ENCODE results near the gene PLEKHM1. TPM values are rescaled to one million over a fixed set of nuclear protein-coding genes. Genes with fewer than 3 reads are reported as not detected.
"Not testable (repeated sequence)": the region's sequence is repeated elsewhere in the genome, so short reads cannot be mapped to it uniquely, and the experiment has no call there.

Gene PLEKHM1
- total RNA-seq (2014; rRNA removed; shearing (Covaris generic)), result 5.6 and 8.7 TPM in 2 replicates

DNA sequence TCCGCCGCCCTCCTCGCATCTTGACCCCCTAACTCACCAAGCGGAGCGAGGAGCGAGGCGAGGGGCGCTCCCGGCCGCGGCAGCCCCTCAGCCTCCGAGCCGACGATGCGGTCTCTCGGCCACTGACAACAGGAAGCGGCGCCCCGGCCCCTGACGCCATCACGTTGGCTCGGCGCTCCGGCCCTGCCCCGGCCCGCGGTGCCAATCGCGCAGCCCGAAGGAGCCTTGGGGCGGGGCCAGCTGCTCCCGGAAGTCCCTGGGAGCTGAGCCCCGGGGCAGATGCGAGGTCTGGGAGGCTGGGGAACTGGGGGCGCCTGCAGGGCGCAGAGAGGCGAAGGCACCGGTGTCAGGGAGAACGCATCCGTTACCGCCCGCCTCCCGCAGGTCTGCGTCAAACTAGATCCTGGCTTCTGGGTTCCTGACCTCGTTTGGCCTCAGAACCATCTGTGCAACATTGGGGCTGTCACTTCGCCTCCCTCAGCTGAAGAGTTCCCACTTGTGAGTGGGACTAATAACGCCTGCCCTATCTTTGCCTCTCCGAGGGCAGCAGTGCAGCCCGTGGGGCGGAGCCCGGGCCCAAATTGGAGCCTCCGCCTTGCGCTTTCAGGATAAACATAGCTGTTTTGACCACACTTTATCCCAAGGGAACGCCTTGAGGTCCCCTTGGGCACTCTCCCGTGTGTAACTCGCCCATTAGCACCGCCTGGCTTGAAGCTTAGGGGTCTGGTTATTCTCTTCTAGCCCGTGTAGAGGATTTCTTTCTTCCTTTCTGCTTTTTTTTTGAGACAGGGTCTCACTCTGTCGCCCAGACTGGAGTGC is at the start of gene PLEKHM1:
PLEKHM1 (minus strand) TSS at position 107 of the 819 bp plus-strand sequence. CDS start 8,237 bp downstream, outside the sequence.
- DNase-seq (ENCODE audit: low spot score), result peak; percentile 82
- in situ Hi-C loops (cut with HindIII; ENCODE audit: low sequenced_read_pairs), result not testable (repeated sequence)

DNA sequence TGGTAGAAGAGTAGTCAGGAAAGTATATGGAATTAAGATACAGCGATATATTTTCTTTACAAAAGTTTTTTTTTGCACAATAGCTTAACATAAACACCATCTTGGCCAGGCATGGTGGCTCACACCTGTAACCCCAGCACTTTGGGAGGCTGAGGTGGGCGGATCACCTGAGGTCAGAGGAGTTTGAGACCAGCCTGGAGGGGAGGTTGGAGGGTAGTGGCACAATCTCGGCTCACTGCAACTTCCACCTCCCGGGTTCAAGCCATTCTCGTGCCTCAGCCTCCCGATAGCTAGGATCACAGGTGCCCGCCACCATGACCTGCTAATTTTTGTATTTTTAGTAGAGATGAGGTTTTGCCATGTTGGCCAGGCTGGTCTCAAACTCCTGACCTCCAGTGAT is 47.6 kb upstream of the PLEKHM1 start:
- DNase-seq (ENCODE audit: low spot score); in situ Hi-C loops (cut with HindIII; ENCODE audit: low sequenced_read_pairs): not testable (repeated sequence)

DNA sequence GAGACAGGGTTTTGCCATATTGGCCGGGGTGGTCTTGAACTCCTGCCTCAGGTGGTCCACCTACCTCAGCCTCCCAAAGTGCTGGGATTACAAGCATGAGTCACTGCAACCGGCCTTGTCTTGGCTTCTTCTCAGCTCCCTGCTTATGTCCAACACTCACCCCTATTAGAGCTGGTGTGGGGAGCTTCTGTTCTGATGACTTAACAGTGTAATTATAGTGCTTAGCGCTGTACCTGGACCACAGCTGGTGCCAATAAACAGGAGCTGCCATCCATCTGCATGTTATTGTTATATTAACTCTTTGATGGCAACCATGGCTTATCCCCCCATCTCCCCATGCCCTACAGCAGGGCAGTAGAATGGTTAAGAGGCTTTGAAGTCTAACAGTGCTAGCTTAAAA is 15.6 kb upstream of the PLEKHM1 start:
- DNase-seq (ENCODE audit: low spot score); in situ Hi-C loops (cut with HindIII; ENCODE audit: low sequenced_read_pairs): not testable (repeated sequence)

DNA sequence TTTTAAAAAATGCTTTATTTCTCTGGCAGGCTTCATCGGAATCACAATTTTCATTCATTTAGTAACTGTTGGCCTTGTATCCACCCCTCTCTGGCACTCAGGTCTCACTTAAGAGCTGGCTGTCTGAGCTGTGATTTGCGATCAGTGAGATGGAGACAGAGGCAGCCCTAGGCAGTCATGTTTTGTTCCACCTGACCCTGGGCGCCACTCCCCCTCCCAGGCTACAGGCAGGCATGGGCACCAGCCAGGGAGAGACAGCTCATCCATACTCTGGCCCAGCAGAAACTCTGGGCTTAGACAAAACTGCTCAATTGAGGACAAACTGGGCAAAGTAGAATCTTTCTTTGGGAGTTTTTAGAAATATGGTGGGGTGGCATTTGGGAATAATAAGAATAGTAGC is 14.7 kb upstream of the PLEKHM1 start:
- DNase-seq (ENCODE audit: low spot score); in situ Hi-C loops (cut with HindIII; ENCODE audit: low sequenced_read_pairs): not testable (repeated sequence)

DNA sequence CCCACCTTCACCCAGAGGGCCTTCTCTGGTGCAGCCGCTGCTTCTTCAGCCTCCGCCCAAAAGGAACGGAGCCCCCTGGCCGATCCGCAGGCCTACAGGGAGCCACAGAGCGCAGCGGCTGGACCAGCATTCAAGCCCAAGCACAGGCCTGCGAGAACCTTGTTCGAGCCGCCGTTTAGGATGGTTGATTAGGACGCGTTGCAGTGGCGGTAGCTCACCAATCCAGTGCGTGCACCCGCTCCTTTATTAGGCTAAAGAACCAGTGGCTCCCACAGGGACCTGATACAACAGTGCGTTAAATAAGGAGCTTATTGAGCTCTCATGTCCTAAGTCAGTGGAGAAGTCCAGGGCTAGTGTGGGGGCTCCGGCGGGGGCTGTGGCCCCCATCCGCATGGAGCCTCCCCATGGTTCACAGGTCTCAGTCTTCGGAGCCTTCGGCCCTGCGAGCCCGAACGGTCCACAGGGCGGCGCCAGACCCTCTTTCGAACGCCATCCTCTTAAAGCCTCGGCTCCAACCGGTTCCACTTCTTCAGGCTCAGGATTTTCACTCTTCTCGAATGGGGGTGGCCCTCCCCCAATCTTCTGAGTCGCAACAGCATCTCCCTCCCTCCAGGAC is 10.7 kb upstream of the PLEKHM1 start:
- peak; percentile 37 for DNase-seq (ENCODE audit: low spot score)
- in situ Hi-C loops (cut with HindIII; ENCODE audit: low sequenced_read_pairs), result not testable (repeated sequence)

DNA sequence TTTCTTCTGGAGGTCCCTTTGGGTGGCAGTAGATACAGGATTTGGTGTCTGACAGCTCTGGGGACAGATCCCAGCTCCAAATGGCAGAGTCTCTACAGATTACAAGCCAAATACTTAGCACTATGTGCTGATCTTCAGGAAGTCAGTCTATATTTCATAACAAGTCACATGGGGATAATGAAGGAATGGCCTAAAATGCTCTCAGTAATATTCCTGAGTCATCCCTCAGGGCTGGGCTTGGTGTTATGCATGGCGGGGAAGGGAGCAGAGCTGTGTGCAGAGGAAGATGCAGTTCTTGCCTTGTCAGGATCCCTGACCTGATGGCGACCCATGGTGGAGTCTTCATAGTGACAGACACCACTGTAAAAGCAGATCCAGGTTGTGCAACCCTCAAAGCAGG is 10.0 kb upstream of the PLEKHM1 start:
- DNase-seq (ENCODE audit: low spot score); in situ Hi-C loops (cut with HindIII; ENCODE audit: low sequenced_read_pairs): not testable (repeated sequence)

DNA sequence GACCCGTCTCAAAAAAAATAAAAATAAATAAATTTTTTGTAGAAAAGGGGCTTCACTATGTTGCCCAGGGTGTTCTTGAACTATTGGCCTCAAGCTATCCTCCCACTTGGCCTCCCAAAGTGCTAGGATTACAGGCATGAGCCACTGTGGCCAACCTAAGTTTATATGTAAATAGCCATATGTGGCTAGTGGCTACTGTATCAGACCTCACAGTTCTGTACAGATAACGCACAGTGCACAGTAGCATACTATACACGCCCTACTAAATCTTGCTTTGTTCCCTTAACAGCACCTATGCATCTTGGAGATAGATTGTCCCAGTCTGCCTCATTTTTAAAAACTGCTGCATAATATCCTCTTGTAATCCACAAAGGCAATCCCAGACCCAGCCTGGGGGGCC is 8.7 kb upstream of the PLEKHM1 start:
- in situ Hi-C loops (cut with HindIII; ENCODE audit: low sequenced_read_pairs); DNase-seq (ENCODE audit: low spot score): not testable (repeated sequence)

DNA sequence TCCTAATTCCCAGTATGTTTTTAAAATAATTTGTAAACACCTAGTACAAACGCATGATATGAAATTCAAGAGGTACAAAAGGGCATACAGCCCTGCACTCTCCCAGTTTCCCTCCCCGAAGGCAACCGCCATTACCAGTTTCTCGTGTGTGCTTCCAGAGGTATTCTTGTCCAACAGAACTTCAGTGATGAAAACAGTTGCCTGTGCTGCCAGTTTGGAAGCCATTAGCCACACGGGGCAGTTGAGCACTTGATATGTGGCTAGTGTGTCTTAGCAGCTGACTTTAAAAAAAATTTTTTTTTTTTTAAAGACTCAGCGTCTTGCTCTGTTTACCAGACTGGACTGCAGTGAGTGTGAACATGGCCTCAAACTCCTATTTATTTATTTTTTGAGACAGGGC is 7.9 kb upstream of the PLEKHM1 start:
- in situ Hi-C loops (cut with HindIII; ENCODE audit: low sequenced_read_pairs); DNase-seq (ENCODE audit: low spot score): not testable (repeated sequence)

DNA sequence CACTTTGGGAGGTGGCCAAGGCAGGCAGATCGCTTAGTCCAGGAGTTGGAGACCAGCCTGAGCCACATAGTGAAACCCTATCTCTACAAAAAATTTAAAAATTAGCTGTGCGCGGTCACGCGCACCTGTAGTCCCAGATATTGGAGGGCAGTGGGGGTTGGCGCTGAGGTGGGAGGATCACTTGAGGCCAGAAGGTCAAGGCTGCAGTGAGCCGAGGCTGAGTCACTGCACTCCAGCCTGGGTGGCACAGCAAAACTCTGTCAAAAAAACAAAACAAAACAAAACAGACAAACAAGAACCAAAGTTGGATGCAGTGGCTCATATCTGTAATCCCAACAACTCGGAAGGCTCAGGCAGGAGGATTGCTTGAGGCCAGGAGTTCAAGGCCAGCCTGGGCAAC is 6.9 kb upstream of the PLEKHM1 start:
- in situ Hi-C loops (cut with HindIII; ENCODE audit: low sequenced_read_pairs); DNase-seq (ENCODE audit: low spot score): not testable (repeated sequence)

DNA sequence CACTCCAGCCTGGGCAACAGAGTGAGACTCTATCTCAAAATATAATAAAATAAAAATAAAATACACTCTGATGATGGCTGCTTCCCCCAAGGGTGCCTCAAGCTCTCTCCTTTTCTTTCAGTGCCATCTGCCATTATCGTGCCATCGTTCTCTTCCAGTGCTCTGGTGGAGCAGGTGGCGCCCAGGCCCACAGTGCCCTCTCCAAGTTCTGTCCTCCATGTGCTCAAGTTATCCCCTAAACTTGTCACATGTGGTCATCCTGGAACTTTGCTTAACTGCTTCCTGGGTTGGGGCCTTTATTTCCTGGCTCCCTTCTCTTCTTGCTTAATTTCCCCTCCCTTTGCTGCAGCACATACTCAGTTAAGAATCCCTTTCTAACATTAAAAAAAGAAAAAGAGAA is 6.0 kb upstream of the PLEKHM1 start:
- in situ Hi-C loops (cut with HindIII; ENCODE audit: low sequenced_read_pairs); DNase-seq (ENCODE audit: low spot score): not testable (repeated sequence)

DNA sequence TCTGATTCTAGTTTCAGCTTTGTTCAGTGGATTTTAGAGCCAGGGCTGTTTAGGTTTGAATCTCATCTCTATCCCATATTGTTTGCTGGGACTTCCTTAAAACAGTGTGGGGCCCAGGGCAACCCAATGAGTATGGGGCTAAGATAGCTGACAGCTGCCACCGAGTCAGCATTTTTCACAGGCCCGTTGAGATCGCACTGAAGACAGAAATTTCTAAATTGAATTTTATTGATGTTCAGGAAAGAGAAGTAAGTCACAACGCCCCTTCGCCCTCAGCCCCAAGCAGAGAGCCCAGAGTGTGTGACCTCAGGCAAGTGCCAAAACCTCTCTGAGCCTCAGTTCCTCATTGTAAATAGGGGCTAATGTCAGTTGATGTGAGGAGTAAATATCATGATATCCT is 4.0 kb upstream of the PLEKHM1 start:
- DNase-seq (ENCODE audit: low spot score); in situ Hi-C loops (cut with HindIII; ENCODE audit: low sequenced_read_pairs): not testable (repeated sequence)

DNA sequence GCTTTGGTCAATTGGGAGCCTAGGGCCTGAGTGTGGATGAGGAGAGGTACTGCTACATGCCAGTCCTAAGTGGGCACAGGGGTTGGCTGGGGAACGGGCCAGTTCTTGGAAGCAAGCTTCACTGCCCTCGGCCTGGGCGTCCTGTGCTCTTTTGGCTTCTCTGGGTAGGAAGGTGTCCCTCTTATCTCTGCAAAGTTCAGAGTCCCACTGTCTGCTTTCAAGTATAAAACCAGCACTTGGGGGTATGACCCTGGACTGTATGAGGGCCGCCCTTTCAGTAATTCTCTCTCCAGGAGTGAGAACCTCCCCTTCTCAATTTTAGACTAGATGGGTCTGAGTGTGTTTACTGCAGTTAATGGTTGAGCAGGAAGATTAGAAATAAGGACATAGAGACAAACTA is 1.6 kb upstream of the PLEKHM1 start:
- in situ Hi-C loops (cut with HindIII; ENCODE audit: low sequenced_read_pairs), result not testable (repeated sequence)

DNA sequence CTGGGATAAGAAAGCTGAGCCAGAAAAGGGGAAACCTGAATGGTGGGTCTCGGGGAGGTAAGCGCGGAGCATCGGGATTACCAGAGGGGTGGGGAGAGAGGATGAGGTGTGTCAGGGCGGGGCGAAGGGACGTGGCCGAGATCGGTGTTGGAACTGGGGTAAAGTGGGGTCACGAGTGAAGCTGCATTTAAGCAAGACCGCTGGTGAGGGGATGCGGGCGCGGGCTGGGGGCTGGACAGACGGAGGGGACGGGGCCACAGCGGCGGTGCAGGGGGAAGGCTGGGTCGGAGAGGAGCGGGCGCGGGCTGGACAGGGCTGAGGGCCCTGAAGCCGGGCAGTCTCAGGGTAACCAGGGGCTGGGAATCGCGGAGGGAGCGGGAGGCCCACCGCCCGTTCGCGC is 323 bp downstream of the PLEKHM1 start:
- in situ Hi-C loops (cut with HindIII; ENCODE audit: low sequenced_read_pairs), result not testable (repeated sequence)

More for the DNA sequence above, 1.6 kb upstream of the PLEKHM1 start:
- not testable (repeated sequence) for DNase-seq (ENCODE audit: low spot score)

DNA sequence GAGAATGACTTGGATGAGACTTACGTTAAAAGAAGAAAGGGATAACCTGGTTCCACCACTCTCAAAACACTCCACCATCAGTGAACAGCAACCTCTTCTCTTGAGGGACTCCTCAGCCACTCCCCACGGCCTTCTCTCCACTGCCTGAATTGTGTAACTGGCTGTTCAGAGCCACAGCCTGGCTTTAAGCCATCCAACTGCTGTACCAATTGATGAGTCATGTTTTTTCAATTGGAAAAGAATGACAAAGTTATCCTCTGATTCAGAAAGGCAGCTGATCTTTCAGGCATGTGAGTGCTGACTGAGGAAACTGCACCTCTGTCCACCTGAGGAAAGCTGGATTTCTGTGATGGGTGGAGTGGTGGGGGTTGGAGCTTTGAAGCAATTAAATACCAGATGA is 2.8 kb downstream of the PLEKHM1 start:
- in situ Hi-C loops (cut with HindIII; ENCODE audit: low sequenced_read_pairs), result not testable (repeated sequence)

More for the DNA sequence above, 323 bp downstream of the PLEKHM1 start:
- DNase-seq (ENCODE audit: low spot score), result peak; percentile 25

DNA sequence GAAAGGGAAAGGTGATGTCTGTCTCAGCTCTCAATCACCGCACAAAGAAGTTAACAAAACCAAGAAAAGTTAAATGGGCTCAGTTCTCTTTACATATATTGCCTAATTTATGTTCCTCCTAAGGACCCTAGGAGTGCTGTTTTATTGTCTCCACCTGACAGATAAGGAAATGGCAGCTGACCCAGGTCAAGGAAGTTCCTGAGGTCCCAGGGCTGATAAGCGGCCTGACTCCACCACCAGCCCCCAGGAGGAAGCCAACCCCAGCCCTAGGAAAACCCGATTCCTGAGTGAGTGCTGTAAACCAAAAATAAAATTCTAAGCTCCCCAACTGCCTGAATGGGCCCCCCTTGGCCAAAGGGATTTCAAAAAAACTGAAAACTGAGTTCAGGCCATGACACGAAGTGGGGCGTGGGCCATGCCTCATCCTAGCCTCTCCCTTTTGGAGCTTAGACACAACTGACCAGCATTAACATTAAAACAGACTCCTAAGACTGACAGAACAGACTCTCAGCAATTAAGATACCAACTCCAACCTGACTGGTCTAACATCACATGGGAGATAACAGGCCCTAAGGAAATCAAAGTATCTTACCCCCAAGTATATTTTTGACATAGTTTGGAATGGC is 6.8 kb downstream of the PLEKHM1 start:
- DNase-seq (ENCODE audit: low spot score); in situ Hi-C loops (cut with HindIII; ENCODE audit: low sequenced_read_pairs): not testable (repeated sequence)

More for the DNA sequence above, 2.8 kb downstream of the PLEKHM1 start:
- DNase-seq (ENCODE audit: low spot score), result peak; percentile 26

DNA sequence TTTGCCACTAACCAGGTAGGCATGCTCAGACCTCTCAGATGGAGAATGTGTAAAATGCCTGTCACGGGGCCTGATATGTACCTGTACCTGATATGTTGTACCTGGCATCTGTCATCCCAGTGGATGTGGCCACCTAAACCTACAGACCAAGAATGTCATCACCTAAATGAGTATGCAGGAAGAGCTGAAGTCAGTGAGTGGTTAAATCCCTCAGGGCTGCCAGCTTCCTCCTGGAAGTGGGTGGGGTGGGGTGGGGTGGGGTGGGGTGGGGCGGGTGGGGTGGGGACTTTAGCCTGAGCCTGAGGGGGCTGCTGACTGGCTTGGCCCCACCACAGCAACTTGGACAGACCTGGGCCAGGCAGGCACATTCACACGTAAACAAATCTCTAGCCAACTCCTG is 7.3 kb downstream of the PLEKHM1 start:
- in situ Hi-C loops (cut with HindIII; ENCODE audit: low sequenced_read_pairs), result not testable (repeated sequence)

DNA sequence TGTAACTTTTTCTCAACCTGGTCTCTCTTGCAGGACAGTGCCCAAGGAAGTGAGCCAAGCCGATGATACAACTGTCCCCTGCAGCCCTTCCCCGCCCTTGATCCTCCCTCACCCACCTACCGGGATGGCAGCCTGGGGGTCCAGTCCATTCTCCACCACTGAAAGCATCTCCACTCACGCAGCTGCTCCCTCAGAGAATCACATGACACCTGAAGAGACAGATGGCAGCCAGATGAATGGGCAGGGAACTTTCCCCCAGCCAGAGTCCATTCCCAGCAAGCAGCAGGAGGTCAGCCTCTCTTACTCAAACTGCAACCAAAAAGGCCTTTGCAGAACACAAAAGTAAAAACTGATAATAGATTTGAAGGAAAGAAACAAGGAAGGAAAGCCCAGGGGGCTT is 8.2 kb downstream of the PLEKHM1 start:
- DNase-seq (ENCODE audit: low spot score); in situ Hi-C loops (cut with HindIII; ENCODE audit: low sequenced_read_pairs): not testable (repeated sequence)

More for the DNA sequence above, 7.3 kb downstream of the PLEKHM1 start:
- DNase-seq (ENCODE audit: low spot score), result not testable (repeated sequence)

DNA sequence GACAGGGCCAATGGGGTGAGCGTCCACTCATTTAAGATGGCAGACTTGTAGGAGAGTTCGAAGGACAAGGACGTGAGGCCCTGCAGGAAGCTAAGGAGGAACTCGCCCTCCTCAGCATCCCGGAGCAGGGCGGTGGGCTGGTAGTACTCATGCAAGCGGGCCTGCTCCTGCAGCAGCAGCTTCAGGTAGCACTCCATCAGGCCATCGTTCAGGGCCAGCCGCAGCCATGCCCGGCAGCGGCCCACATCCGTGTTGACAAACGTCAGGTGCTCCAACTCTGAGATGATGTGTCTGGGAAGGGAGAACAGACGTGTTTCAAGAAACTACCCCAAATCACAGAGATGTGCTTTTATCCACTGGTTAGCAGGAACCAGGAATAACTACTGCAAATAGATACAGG is 15.1 kb downstream of the PLEKHM1 start:
- DNase-seq (ENCODE audit: low spot score); in situ Hi-C loops (cut with HindIII; ENCODE audit: low sequenced_read_pairs): not testable (repeated sequence)

DNA sequence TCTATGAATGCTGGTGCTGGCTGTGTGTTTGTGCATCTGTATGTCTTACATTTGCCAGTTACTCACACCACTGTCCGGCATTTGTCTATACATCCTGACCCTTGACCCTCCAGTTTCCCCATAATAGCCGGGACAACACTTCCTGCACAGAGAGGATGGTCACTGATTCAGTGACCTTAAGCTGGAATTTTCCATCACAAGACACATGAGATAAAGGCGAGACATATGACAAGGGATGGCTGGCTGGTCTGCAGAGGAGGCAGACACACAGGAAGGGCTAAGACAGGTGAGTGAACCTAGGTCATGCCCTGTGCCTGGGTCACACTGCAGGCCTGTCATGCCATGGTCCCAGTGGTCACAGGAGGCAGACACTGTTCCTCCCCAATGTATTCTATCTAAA is 18.3 kb downstream of the PLEKHM1 start:
- in situ Hi-C loops (cut with HindIII; ENCODE audit: low sequenced_read_pairs); DNase-seq (ENCODE audit: low spot score): not testable (repeated sequence)

DNA sequence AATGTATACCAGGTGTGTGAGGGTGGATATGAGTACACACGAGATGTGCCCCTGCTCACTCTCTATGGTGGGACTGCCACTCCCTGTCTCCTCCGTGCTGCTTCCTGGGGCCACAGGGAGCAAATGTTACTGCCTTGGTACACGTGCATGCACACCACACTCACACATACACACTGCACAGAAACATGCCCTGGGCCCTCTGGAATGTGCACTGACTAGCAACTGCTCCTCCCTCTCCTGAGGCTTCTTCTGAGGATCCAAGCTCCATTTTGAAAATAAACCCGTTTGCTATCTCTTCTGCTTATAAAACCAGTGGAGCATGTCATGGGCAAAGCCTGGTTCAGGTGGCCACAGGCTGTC is 21.3 kb downstream of the PLEKHM1 start:
- in situ Hi-C loops (cut with HindIII; ENCODE audit: low sequenced_read_pairs); DNase-seq (ENCODE audit: low spot score): not testable (repeated sequence)
